VCaP (cell line): ENCODE measurements around the gene SH3YL1.

Experiments
- H3K27ac ChIP-seq: fragments of 450-650 bp; 2 replicates; pipeline ENCODE4 v1.5.1; 2017
- TF ChIP-seq, protein P1 (sequence below): fragments of 450-650 bp; conservative IDR thresholded peaks from 2 replicates; pipeline ENCODE4 v1.5.1; 2017; ENCODE audit warnings: mild to moderate bottlenecking, moderate library complexity

Gene SH3YL1

DNA sequence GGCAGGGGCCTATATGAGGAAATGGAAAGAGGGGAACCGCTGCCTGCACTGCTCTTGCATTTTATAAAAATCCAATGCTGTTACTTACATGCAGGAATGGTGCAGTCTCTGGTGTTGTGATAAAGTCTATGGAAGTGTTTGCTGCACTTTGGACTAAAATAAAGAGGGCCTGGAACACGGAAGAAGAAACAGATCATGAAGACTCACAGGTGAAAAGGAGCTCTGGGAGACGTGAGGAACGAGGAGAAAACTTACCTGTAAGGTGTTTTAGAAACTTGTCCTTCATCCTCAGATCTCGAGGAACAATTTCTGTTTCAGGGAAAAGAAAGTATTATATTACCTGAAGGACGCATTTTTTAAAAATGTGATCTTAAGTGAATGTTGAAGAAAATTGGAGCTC is 22.2 kb upstream of the SH3YL1 start:
- TF ChIP-seq, protein P1, sequence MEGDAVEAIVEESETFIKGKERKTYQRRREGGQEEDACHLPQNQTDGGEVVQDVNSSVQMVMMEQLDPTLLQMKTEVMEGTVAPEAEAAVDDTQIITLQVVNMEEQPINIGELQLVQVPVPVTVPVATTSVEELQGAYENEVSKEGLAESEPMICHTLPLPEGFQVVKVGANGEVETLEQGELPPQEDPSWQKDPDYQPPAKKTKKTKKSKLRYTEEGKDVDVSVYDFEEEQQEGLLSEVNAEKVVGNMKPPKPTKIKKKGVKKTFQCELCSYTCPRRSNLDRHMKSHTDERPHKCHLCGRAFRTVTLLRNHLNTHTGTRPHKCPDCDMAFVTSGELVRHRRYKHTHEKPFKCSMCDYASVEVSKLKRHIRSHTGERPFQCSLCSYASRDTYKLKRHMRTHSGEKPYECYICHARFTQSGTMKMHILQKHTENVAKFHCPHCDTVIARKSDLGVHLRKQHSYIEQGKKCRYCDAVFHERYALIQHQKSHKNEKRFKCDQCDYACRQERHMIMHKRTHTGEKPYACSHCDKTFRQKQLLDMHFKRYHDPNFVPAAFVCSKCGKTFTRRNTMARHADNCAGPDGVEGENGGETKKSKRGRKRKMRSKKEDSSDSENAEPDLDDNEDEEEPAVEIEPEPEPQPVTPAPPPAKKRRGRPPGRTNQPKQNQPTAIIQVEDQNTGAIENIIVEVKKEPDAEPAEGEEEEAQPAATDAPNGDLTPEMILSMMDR, result no peak
- H3K27ac ChIP-seq, result no peak overlapping the region

DNA sequence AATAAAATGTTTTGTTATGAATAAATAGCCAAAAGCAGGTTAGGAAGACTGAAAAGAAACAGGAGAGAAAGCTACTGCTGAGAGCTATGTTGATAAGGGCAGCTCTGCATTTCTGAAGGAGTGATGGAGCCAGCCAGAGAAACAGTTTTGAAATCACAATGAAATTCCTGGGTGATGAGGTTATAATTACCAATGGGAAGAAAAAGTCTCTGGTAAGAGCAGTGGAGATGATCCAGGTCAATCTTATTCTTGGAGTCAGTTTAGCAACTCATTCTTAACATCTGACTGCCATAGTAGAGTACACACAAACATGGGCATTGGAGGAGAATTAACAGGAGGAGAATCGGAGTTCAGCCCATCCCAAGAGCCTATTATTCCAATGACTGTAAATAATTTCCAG is 21.7 kb upstream of the SH3YL1 start:
- peak overlapping the region; percentile 17; the same call in 1 of the 2 replicates for H3K27ac ChIP-seq
- TF ChIP-seq, protein P1, result no peak

DNA sequence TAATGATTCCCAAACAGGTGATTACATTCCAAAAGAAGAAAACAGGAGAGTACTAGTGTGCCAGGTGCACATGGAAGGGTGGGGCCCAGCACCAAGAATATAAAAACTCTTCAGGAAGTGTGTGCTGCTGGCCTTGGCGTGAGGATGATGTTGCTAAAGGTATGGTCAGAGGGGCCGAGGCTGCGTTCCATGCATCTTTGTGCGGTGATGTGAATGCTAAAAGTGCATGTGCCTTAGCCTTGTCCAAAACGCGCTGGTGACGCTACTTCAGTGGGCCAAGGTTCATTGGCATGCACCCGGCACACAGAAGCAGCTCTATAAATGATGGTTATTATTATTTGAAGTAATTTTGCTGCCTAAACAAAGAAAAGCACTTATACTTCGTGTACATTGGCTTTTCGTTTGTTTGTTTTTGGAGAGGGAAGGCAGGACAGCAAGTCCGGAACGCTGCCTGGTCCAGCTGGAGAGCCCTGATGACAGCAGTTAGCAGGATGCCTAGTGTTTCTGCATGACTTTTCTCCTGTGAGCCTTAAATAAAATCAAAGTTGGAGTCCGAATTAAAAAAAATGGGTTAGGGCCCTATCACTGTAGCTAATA is 21.2 kb upstream of the SH3YL1 start:
- peak overlapping the region; percentile 17; the same call in 1 of the 2 replicates for H3K27ac ChIP-seq
- TF ChIP-seq, protein P1, result no peak

DNA sequence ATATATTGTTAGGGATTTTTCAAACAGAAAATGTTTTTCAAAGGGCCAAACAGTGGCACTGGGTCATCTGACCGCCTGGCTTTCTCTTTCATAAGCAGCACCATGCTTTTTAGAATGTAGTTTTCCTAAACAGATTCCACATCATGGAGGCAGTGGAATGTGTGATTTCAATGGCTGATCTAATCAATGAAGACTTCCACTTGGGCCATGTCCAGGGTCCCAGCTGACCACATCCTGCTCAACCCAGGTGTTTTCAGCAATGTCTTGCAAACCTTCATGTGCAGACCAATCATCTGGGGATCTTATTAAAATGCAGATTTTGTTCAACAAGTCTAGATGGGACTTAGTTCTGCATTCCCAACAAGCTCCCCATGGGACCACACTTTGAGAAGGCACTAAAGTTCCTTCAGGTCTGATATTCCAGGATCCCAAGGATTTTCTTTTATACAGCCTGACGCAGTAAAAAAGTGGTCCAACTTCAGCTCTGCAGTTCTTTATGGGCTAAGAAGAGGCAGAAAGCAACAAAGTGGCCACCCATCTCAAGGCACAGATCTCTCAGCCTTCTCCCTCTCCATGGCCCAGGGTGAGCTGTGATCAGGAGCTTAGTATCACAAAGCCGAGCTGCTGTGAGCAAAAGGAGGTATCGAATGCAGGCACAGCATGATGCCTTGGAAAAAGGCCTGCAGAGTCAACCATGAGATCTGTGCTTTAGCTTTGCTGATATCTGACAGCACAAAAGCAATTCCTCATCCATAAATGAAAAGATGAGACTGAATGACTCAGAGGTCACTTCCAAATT is 20.4 kb upstream of the SH3YL1 start:
- TF ChIP-seq, protein P1, result no peak

DNA sequence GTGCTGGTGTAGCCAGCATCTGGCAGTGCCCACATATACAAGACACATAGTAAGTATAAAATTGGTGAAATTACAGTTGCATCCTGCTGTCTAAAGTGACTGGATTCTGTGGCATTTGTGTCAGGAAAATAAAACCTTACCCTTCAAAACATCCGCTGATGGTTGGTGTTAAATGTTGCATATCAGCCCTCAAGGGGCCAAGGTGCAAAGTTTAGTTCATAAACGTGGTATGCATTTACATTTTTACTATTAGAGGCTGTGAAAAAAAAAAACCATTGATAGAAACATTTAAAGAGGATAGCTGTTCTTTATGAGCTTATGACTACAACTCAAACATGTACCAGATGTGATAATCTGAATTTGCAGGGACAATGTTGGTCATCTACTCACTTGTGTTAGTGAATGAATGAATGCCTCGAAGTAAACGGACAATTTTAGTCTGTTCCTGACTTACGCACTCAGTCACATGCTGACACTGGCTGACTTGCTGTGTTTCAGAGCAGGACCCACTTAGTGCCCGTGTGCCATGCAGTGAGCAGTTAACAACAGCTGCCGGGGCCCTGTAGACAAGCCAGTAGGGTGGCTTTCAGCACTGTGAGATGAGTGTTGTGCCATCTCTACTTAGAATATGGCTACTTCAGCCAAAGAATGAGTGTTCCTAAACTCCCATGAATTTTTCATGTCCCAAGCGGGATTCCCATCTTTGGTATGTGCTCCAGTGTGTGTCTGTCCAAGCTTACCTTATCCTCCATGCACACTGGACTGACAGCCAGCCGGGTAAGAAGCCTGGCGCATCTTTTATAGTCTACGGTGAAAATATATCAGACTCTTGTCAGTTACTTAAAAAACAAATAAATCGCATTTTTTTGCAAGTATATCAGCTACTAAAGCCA is 18.8 kb upstream of the SH3YL1 start:
- no peak overlapping the region for H3K27ac ChIP-seq
- TF ChIP-seq, protein P1, result no peak

More for the DNA sequence above, 20.4 kb upstream of the SH3YL1 start:
- H3K27ac ChIP-seq, result peak overlapping the region; percentile 17; the same call in 1 of the 2 replicates

DNA sequence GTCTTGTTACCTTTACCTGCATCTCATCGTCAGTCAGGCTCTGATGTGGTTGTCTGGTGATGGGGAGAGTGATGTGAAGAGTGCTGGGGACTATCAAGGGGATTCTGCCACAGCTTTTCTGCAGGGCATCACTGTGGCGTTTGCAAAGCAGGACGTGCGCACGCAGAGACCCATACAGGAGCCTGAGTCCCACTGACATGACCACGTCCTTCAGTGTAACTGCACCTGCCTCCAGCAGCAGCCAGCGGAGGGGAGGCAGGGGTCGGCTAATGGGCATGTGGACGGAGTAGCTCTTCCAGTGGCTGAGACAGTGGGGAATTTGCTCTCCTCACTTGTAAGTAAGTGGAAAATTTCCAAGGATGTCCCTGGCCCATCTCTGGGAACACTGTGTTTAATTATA is 17.5 kb upstream of the SH3YL1 start:
- no peak overlapping the region for H3K27ac ChIP-seq
- TF ChIP-seq, protein P1, result no peak

DNA sequence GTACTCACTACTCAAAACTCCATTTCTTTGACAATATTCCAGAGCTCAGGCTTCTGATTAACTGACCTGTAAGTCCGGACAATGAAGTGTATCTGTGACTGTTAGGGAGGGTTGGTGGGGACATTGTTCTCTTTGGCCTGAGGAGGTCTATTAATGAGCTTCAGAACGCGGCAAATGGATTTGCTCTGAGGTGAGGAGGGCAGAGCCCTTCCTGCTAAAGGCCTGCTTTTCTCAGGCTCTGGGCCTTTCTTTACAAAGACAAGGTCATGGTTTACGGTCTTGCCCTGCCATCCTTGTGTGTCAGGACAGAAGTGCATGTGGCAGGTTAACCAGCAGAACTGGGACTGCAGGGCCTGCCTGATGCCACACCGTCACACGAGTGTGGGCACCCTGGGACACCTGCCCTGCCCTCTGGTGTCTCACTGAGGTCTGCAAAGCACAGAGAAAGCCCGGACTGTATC is 16.8 kb upstream of the SH3YL1 start:
- TF ChIP-seq, protein P1, result no peak
- no peak overlapping the region for H3K27ac ChIP-seq
